GM18909 (cell line): ENCODE results near the gene ALDH18A1.

Experiments
- ATAC-seq: cut with Tn5 transposase; IDR thresholded peaks from one replicate; pipeline ENCODE4 v1.9.1; 2021; ENCODE audit warnings: mild to moderate bottlenecking; ENCODE audit not compliant: unreplicated experiment, poor library complexity

ALDH18A1 gene

DNA sequence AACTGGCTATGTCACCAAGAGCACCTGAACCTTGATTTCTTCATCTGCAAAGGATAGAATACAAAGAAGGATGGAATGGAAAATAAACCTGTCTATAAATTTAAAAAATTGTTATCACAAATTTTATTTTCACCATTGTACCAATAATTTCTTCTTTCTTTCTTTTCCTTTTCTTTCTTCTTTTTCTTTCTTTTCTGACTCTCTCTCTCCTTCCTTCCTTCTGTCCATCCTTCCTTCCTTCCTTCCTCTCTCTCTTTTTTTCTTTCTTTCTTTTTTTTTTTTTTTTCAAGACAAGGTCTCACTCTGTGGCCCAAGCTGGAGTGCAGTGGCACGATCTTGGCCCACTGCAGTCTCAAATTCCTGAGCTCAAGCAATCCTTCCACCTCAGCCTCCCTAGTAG, 58.7 kb downstream of the ALDH18A1 start:
- ATAC-seq: no peak

DNA sequence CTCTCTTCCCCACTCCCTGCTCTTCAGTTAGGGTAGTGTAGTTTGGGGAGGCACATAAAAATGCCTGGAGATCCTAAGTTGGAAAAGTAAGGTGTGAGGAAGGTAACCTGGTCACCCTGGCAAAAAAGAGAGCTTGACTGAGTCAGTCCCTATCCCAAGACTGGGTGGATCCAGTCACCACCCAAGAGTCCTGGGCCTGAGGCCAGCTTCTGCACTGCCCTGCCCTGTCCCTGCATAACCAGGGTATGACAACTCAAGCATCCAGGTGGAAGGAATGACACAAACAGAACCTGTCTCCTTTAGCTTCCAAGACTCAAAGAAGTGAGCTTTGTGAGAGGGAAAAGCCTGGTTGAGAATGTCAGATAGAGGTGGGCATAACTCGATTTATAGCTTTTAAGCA, 68.5 kb downstream of the ALDH18A1 start:
- no peak for ATAC-seq

DNA sequence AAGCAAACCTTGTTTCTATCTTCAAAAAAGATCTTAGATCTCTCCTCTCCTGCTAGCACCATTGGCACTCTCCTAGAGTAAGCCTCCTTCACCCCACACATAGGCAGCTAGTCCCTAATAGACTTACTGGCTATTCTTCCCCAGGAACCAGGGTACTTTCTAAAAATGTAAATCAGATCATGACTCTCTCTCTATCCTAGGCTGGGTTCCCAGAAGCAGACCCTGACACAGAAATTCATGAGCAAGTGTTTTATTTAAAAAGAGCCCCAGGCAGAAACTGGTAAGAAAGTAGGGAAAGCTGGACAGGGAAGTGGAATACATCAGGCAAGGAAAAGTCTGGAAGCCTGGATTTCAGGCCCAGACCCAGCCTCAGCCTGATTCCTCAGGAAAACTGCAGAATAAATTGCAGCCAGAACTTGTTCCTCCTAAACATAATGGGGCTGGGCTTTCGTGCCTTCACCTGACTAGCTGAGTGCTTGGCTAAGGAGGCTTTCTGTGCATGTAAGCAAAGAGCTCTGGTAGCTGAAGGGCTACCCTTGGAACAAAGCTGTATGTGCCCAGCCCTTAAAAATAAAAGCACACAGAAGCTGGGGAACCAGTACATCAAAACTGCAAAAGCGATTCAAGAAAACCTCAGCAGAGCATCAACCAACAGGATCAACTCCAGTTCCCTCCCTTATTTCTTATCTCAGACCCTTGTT, 76.5 kb downstream of the ALDH18A1 start:
- ATAC-seq: no peak

DNA sequence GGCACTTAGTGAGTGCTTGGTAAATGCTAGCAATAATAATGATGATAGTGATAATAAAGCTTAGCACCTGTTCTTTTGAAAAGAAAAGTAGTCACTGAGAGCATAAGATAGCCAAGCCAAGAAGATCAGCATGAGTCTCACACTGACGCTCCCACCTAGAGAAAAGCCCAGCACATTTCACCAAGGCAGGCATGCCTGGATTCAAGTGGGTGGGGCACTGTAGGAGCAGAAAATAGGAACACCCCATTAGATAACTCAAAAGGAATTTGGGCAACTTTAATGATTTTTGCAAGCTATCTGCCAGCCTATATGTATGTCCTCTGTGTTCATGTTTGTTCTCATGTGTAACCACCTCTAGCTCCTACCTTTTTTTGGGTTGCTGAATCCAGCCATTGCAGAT, 77.2 kb downstream of the ALDH18A1 start:
- no peak for ATAC-seq

DNA sequence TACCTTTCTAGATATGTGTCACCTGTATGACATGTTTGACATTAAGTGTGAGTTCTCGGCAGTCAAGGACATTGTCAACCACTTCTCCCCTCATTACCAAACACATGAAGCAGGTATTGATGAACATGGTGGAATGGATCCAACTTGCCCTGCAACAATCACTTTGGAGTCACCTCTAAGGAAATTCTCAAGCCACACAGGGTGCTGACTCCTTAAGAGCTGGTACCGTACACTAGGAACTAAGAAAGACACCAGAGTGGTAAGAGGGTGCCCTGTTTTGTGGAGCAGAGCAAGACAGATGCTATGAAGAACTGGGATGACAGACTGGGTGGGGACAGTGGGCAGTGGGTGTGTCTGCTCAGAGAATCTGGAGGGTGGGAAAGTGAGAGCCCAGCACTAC, 77.9 kb downstream of the ALDH18A1 start:
- ATAC-seq: no peak

DNA sequence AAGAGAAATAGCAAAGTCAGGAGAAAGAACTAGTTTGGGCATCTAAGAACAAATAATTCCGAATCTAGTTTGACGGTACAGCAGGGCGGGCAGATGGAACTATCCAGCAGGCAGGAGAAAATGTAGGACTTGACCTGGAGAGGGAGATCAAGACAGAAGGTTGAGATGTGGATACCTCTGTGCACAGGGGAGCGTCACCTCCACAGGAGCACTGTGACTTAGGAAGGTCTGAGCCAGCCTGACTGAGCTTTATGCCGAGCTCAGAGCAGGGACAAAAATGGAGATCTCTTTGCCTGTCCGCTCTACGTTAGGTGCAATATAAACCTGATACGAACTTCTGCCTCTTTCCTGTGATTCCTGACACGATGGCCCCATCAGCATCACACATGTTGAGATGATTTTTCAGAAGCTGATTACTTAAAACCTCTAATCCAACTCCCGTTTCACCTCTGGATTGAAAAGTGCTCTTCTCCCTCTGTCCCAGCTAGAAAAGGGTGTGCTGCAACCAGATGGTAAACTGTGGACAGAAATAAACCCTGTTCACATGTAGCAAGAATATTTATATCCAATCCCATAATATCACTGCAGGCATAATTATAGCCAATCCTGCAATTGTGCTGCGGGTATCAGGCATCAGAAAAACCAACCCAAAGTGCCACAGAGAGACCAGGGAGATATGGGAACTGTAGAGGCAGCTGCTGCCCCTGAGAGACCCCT, 81.7 kb downstream of the ALDH18A1 start:
- no peak for ATAC-seq

DNA sequence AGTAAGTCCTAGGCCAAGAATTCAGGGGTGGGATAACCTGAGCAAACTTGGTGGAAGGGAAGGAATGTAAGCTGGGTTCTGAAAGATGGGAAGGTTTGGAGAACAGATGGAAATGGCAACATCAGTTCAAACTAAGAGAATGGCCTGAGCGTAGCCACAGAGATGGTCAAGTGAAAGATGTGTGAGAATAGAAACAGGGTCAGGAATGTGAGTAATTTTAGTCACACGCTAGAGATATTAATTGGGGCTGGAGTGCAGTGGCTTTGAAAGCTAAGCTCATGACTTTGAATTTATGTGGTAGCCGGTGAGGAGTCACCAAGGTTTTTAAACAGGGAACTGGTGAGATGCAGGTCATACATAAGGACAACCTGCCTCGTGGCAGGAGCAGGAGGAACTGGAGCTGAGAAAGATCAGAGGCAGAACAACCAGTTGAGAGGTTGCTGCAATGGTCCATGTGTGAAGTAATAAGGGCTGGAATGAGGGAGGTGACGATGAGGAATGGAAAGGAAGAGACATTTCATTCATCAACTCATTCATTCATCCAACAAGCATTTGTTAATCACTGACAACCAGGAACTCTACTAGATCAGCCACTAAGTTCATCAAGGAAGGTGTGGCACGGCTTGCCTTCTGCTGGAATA, 82.4 kb downstream of the ALDH18A1 start:
- no peak for ATAC-seq

DNA sequence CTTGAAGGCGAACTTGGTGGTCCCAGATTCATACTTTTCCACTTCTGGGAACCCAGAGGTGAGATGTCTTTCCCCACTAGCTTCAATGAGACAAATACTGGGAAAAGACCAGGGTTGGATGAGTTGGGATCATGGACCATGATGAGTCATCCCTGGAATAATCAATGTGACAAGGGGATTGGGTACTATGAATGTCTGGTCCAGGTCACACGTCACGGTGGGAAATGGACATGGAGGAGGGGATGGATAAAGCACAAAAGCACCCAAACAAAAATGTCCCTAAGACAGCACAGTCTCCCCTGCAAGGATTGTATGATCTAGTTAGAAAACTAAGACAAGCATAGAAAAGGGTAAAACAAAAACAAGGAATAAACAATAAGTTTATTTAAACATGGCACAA, 83.0 kb downstream of the ALDH18A1 start:
- no peak for ATAC-seq

DNA sequence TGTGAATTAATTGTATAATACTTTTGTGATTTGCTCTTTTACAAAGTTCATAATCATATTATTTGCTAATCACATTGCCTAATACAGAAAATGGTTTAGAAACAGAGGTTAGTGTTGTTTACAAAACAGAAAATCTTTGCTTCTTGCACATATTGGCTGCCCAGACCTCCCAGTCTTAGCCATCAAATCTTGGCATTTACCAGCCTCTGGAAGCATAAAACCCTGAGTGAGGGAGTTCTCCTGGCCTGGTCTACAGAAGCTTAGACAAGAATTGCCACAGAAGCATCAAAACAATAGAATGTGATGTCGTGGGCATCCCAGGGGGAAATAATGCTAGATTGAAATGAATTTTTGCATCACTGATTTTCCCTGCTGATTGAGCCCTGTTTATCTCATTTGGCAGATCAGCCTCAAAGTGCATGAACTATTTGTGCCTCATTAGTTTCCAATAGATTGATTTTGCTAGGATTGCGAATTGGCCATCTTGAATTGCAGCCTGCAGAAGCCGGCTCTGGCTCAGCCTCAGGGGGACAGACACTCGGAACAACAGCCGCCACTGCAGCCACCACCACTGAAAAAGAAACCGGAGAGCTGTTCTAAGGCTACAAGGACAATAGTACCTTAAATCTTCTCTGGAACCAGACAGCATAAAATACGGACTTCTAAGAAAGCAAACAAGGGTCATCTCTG, 84.2 kb downstream of the ALDH18A1 start:
- ATAC-seq: no peak

DNA sequence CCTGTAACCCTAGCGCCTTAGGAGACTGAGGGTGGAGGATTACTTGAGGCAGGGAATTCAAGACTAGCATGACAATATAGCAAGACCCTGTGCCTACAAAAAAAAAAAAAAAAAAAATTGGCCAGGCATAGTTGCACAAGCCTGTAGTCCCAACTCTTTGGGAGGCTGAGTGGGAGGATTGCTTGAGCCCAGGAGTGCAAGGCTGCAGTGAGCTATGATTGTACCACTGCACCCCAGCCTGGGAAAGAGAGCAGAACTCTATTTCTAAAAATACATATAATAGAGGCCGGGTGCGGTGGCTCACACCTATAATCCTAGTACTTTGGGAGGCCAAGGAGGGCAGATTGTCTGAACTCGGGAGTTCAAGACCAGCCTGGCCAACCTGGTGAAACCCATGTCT, 85.1 kb downstream of the ALDH18A1 start:
- no peak for ATAC-seq

DNA sequence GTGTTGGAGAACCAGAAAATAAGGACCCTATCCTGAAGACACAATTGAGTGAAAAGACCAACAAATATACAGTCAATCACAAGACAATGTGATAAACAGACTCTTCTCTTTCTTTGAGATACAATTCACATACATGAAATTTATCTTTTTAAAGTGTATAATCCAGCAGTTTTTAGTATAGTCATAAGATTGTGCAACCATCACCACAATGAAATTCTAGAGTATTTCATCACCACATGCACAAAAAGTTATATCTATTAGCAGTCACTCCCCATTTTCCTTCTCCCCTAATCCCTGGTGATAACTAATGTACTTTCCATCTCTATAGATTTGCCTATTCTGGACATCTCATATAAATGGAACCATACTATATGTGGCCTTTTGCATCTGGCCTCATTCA, 87.1 kb downstream of the ALDH18A1 start:
- no peak for ATAC-seq

DNA sequence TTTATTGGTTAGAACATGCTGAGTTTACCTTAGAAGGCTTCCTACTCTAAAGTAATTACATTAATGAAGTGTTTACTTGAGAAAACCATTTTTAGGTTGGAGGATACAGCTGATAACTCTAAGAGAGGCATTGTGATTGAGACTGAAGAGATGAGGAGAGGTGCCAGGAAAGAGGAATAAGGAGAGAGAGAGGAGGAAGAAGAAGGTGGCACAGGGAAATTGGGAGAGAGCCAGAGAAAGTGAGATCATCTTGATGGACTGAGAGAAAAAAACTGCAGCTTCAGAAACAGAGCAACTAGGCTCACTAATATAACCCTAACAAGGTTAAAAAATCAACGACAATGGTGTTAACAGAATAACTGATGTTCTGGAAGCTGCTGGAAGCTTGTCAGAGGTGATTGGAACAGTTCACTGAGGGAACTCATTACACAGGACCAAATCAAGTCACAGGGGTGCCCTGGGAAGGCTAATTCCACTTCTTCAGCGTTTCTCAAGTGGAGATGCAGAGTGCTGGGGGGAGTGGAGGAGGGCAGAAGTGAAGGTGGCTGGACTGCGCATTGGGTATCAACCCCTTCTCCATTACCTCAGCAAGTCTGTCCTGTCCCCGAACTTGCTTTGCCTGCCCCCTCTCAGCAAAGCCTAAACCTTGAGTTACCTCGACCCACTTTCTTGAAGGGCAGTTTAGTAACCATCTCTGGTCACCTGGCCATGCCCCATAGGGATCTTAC, 88.4 kb downstream of the ALDH18A1 start:
- ATAC-seq: no peak

DNA sequence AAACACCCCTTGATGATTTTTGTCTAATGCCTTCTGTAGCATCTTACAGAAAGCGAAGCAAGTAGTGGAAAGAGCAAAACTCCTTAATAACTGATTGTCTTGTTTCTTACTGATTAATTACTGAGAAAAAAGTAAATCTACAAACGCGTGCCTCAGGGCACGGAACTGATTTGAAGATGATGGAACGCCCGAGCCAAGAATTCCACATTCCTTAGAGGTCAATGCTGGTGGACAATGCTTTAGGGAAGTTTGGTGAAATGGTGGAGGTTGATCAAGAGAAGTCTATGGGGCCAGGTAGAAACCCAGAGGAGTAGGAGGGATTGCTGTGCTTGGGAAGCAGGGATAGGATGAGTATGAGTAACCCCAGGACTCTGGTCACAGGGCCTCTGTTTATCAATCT, 90.4 kb downstream of the ALDH18A1 start:
- ATAC-seq: no peak

DNA sequence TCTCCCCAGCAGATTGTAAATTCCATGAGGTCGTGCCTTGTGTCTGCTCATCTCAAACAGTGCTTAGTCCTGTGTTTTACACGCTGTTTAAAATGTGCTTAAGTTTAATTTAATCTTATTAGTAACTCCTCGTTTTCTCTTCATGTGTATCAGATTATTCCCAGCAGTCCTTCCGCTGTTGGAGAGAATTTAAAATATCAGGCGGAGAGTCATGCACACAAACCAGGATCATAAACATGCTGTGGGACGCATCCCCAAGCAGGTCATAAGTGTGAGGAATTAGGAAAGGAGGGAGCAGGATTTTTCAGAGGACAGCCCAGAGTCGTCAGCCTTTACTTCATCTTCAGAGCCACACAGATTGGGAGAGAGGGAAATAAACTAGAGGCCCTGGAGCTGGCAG, 91.2 kb downstream of the ALDH18A1 start:
- no peak for ATAC-seq

DNA sequence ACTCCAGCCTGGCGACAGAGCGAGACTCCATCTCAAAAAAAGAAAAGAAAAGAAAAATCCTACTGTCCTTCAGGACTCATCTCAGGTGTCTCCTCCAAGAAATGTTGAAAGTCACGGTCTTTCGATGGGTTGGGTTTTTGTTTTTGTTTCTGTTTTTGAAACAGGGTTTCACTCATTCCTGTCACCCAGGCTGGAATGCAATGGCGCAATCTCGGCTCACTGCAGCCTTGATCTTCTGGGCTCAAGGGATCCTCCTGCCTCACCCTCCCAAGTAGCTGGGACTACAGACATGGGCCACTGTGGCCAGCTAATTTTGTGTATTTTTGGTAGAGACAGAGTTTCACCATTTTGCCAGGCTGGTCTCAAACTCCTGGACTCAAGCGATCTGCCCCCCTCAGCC, 92.2 kb downstream of the ALDH18A1 start:
- no peak for ATAC-seq

DNA sequence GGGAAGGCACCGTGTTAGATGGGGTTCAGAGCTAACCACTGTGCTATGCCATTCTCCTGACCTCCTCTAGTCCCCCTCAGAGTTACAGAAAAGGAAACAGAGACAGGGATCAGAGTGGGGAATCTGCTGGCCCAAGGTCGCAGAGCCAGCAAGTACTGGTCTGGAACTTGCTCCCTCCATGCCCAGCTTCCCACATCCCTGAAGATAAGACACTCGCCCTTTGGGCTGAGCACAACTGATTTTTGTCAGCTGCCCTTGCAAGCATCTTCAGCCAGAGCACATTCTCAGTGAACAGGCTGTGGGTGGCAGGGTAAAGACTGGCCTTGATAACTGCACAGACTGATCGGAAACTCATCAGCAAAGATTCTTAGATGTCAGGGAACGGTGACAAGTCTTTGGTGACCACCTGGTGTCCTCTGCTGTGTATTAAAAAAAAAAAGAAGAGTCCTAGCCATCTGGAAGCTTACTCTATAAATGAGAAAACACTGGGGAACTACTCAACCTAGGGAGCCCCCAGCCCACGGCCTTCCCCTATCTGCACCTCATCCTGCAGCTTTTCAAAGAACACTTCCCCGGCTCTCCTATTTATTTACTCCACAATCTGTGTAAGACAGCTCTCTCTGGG, 94.1 kb downstream of the ALDH18A1 start:
- ATAC-seq: no peak

DNA sequence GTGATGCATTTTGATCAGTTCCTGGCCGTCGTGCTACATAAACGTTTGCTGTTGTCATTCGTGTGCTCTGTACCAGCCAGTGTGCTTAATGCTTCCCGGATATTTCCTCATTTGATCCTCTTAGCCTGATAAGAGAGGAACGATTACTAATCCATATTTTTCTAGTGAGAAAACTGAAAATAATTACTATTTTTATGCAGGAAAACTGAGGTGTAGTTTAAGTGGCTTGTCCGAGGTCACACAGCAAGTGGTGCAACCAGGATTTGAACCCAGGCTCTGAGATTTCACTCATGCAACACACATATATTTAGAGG, 94.7 kb downstream of the ALDH18A1 start:
- ATAC-seq: no peak

DNA sequence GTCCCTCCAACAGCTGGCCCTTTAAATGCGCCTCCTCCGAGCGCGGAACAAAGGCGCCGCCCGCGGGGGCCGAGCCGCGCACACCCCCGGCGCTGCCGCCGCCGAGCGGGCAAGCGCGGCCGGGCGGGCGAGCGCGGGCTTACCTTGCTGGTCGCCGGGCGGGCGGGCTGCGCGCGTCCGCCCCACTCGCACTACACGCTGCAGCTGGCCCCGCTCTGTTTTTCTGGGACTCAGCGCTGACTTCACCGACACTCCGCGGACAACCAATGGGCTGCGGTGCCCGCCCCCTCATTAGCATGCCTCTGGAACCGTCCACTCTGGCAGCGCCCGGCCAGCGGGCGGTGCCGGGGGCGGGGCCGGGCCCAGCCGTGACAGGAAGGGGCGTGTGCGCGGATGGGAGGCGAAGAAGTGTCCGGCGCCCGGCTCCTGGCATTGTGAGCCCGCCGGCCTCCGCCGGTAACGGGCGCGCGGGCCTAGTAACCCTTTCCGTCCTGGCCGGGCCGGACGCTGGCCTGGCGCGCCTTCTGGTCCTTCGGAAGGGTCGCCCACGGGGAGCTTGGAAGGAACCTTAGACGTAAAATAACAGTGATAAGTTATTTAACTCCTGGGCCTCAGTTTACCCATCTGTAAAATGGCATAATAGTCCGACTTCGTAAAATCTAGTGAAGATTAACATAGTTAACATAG, 95.2 kb downstream of the ALDH18A1 start, which contains the start of gene SORBS1:
Gene SORBS1, minus strand, starts transcription at position 195 of the 687 bp plus-strand sequence. CDS start 120,236 bp downstream, outside the sequence.
- ATAC-seq: peak; percentile 99
